Activated T-cell treated with anti-CD3 and anti-CD28 coated beads for 1 hour (primary cell): ENCODE results near the gene PRF1.

Experiments used
- DNase-seq: peaks from one replicate; pipeline ENCODE4 v3.0.0-alpha.2; 2020; ENCODE audit warnings: low read depth

The PRF1 gene

GRCh38 chr10:70560511-70560941 is 42.0 kb downstream of the PRF1 start:
- no peak for DNase-seq

DNA sequence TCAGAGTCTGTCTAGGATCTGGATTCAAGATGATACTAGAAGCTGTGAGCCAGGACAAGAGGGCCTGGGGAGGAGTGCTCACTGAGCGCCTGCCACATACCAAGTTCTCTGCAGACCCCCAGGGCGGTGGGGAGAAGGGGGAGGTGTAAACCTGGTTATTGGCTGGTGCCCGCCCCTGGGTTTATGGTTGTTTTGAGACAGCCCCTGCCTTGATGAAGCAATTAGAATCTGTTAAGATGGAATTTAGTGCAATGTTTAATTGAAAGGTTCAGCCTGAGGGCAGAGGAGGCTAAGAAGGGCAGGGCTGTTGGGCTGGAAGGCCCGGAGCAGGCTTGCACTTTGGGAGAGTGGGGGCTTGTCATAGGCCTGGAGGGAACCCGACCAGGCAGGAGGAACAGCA is 42.7 kb downstream of the PRF1 start:
- DNase-seq, result no peak

DNA sequence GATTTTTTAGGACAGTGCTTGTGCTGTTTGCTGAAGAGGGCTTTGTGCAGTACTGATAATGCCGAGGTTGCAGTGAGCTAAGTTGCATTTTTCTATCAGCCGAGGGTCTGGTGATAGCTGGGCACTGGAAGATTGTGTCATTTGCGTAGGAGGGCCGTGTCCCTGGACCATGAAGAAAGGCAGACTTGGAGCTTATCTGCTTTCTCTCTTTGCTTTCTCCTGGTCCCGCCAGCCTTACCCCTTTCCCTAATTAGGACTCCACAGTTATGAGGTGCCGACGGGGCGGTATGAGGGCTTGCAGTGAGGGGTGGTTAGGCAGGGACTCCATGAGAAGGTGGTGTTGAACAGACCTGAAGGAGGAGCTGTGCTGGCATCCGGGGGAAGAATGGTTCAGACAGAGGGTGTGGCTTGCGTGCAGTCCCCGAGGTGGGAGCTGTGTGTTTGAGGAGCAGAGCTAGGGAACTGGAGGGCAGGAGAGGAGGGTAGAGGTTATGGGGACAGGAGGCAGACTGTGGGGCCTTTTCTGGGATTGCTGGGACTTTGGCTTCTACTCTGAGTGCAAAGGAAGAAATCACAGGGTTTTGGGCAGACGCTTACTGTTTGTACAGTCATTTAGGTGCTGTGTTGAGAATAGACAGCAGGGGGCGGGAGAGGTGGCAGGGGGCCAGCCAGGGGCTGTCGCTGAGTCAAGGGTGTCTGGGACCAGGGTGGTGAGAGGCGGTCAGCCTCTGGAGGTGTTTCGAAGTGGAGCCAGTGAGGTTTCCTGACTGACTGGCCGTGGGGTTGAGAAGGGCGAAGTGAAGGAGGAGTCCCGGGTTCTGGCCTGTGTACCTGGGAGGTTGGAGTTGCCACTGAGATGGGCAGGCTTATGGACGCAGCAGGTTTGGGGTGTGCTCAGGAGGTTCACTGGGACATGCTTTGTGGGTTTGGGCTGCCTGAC is 43.4 kb downstream of the PRF1 start:
- peak; percentile 59 for DNase-seq

GRCh38 chr10:70558295-70558694 is 44.2 kb downstream of the PRF1 start:
- DNase-seq, result no peak

DNA sequence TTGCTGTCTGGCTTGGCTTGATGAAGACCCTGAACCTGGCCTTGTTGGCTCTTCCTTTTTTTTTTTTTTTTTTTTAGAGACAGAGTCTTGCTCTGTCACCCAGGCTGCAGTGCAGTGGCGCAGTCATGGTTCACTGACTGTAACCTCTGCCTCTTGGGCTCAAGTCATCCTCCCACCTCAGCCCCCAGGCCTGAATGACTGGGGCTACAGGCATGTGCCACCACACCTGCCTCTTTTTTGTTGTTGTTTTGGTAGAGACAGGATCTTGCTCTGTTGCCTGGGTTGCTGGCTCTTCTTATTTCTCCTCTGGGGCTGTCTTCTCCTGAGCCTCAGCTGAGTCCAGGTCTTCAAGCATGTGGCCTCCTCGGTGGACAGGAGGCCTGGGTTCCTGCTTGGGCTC is 44.7 kb downstream of the PRF1 start:
- no peak for DNase-seq

DNA sequence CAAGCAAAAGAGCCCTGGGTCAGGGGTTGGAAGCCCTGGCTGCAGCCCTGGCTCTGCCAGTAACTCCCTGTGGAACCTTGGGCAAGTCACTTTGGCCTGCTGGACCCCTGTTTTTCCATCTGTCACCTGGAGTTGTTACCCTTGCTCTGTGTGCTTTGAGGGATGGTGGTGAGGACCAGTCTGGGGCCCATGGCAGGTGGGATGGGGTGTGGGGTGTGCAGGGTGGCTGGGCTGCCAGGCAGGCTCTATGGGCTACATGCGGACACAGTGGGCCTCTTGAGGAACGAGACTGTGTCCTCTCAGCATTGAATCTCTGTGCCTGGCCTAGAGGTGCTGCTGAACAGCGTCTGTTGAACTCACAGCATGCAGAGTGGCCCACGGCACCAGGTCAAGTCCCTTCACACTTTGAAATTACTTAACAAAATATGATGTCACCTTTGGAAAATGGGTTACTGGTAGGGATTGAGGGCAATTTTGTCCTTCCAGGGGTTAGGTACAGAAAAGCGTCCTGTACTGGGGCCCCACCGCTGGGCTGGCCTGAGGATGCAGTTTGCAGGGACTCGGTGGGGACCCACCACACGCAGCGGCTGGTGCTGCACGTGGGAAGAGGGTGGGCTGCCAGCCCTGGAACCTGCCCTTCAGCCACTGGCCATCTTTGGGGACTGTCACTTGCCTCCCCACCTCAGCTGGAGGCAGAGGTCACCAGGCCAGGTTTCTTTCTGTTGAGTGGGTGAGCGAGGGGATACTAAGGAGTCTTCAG is 45.3 kb downstream of the PRF1 start:
- DNase-seq, result no peak

DNA sequence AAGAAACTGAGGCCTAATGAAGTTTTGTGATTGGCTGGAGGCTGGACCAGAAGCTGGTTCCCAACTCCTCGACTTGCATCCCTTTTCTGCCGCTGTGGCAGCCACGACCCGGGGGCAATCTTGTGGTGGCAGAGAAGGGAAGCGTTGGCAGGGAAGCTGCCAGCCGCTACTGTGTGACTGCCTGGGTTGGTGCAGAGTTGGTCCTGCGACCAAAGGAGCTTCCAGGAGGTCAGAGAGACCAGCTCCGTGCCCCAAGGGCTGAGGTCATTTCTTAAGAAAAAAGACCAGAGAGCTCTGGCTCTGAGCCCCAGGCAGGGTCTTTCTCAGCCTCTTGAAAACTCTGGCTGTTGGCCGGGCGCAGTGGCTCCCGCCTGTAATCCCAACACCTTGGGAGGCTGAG is 47.2 kb downstream of the PRF1 start:
- no peak for DNase-seq

DNA sequence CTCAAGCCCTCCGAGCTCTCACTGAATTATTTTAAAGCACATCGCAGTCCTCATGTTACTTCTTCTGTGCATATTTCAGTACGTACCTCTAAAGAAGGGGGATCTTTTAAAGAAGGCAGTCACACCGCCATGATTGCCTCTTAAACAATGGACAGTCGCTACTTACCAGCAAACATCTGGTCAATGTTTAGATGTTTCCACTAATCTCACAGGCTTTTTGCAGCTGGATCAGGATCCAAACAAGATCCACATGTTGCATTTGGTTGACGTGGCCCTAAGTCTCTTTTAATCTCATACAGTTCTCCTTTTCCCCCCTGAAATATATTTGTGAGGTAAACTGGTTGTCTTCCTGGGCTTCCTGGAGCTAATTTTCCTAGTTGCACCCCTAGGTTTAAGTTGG is 50.0 kb downstream of the PRF1 start:
- no peak for DNase-seq

DNA sequence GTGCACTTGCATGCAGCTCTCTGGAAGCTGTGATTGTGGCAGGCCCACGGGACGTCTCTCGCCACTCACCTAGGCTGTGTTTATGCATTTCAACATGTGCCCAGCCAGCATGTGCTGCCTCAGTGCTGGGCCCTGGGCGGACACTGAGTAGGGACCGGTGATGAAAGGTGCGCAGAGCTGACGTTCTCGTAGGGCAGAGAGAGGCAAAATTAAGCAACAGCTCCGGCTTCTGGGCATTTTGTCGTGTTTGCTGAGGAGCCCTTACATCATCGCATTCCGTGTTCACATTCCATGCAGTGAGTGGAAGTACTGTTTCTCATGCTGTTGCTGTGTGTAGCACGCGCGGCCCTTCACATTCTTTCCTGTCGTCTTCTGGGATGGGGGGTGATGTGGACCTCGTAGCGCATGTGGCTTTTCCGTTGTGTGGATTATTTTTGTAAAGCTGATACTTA is 50.5 kb downstream of the PRF1 start:
- DNase-seq, result no peak

DNA sequence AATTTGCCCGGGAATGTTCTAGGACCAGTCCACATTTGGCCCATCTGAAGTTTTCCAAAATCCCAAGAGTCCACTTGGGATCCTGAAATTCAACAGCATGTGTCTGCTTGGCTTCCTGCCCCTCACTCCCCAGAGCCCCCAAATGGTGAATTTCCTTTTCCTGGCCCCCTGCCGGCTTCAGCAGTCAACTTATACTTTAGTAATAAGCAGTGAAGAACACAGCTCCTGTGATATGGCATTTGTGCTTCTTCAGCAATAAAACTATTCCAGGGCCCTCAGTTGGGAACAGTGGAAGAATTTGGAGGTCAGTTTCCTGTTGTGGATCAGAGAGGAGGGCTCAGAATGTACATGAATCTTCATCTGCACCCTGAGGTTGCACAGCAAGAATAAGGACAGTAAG is 51.1 kb downstream of the PRF1 start:
- DNase-seq, result no peak

DNA sequence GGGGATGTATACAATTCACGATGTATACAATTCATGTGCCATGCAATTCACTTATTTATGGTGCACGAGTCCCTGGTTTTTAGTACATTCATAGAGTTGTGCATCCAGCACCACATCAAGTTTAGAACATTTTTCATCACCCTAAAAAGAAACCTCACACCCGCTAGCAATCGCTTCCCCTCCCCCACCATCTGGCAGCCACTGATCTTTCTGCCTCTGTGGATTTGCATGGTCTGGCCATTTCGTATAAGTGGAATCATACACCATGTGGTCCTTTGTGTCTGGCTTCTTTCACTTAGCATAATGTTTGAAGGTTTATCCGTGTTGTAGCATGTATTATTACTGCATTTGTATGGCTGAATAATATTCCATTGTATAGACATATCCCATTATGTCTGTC is 52.1 kb downstream of the PRF1 start:
- DNase-seq, result no peak

DNA sequence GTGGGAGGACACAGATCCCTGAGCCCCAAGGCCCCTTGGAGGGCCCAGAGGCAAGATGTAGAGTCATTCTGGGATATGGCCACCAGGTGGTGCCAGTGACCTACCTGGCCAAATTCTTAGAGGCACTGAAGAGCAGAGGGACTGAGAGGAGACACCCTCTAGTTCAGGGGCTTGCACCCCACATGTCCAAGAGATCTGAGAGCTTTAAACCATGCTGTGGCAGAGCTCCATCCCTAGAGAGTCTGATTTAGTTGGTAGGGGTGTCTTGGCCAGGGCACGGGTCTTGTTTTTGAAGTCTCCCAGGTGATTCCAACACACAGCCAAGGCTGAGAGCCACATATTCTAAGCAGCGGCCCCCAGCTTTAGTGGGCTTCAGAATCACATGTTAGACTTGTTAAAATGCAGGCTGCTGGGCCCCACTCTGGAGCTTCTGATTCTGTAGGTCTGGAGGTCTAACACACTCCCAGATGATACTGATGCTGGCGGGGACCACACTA is 52.5 kb downstream of the PRF1 start:
- DNase-seq, result peak; percentile 68

DNA sequence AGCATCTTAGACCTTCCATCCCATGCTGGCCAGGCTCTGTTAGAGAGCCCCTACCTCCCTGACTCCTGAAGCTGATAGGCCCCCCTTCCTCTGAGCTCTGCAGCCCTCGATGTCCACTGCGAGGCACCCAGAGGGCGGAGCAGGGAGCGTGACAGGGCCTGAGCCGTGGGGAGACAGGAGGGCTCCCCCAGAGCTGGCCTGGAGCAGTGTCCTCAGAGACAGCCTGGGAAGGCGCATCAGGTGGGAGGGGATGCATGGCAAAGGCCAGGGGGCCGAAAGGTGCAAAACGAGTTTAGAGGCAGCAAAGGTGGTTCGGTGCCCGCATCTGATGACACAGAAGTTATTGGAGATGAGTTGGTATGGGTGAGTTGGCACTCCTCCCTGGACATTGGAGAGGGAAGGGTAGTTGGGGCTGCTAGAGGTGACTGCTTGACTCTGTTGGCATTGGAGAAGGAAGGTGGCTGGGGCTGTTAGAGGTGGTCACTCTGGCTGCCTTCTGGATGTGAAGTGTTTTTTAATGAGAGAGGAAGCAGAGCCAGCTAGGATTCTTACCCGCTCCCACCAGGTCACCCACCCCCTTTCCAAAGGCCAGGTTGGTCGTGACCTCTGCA is 53.1 kb downstream of the PRF1 start:
- DNase-seq, result no peak
